ENCODE results near the gene WDPCP. TPM values are rescaled to one million over a fixed set of nuclear protein-coding genes. Genes with fewer than 3 reads are reported as not detected.

Gene WDPCP
- total RNA-seq, 3 donors from 2014 or later (not counting 1 experiment from before 2014, with no cell fraction given), result 22.0 to 23.7 (median 22.9) TPM

- H3K36me3 Mint-ChIP-seq, result peaks cover 24% of the 10 kb centered on the region
- H3K36me3 ChIP-seq (ENCODE audit: control insufficient read depth, insufficient read depth, low read length), result no peaks in the 10 kb centered on the region
- 94% methylated on average over 3 of the region's 3 CpGs for WGBS (ENCODE audit: insufficient coverage)
- H3K4me3 Mint-ChIP-seq, result no peak overlapping the region
- no peaks in the 10 kb centered on the region for H3K27me3 ChIP-seq (ENCODE audit: control insufficient read depth, insufficient read depth, low read length)
- peaks cover 7 to 17% of the 10 kb centered on the region in 2 donors for H3K9me3 Mint-ChIP-seq
- H3K27ac Mint-ChIP-seq, result no peak overlapping the region
- ATAC-seq, result no peak
- peaks cover 5 to 19% of the 10 kb centered on the region in 2 donors for H3K4me1 Mint-ChIP-seq
- DNase-seq, result no peak
- no peaks in the 10 kb centered on the region for H3K9me3 ChIP-seq (ENCODE audit: control insufficient read depth, insufficient read depth, low read length)
- no peaks in the 10 kb centered on the region for H3K27me3 Mint-ChIP-seq (ENCODE audit: low read depth in 2 of 2)
- intact Hi-C loops (cut with micrococcal nuclease), result no loop called here
- H3K4me3 ChIP-seq (ENCODE audit: low read length), result no peak overlapping the region
- no peak overlapping the region for H3K27ac ChIP-seq (ENCODE audit: low read length)
- TF ChIP-seq CTCF (IDR thresholded peaks at IDR 0.05), result no peak
- no peaks in the 10 kb centered on the region for H3K4me1 ChIP-seq (ENCODE audit: control insufficient read depth, insufficient read depth, low read length)
Observed at GRCh38 chr2:63555931-63556330, 32.3 kb downstream of the WDPCP start.

- DNase-seq (no peak), ATAC-seq (no peak)
- intact Hi-C loops (cut with micrococcal nuclease), result no loop called here
- WGBS (ENCODE audit: insufficient coverage), result 97% methylated on average over 7 of the region's 7 CpGs
- H3K27me3 Mint-ChIP-seq (ENCODE audit: low read depth in 2 of 2), result no peaks in the 10 kb centered on the region
- TF ChIP-seq CTCF (IDR thresholded peaks at IDR 0.05), result no peak
- H3K9me3 Mint-ChIP-seq, result peaks cover 5 to 17% of the 10 kb centered on the region in 2 donors
- no peak overlapping the region for H3K4me3 Mint-ChIP-seq
- Histone ChIP-seq H3K27ac (ENCODE audit: low read length) (no peak overlapping the region), H3K9me3 (ENCODE audit: control insufficient read depth, insufficient read depth, low read length) (no peaks in the 10 kb centered on the region), H3K36me3 (ENCODE audit: control insufficient read depth, insufficient read depth, low read length) (no peaks in the 10 kb centered on the region), H3K4me3 (ENCODE audit: low read length) (no peak overlapping the region), H3K27me3 (ENCODE audit: control insufficient read depth, insufficient read depth, low read length) (no peaks in the 10 kb centered on the region), H3K4me1 (ENCODE audit: control insufficient read depth, insufficient read depth, low read length) (no peaks in the 10 kb centered on the region)
- peaks cover 24% of the 10 kb centered on the region for H3K36me3 Mint-ChIP-seq
- H3K27ac Mint-ChIP-seq, result no peak overlapping the region
- H3K4me1 Mint-ChIP-seq, result peaks cover 9 to 25% of the 10 kb centered on the region in 2 donors
Observed at GRCh38 chr2:63555299-63555698, 33.0 kb downstream of the WDPCP start.

DNA sequence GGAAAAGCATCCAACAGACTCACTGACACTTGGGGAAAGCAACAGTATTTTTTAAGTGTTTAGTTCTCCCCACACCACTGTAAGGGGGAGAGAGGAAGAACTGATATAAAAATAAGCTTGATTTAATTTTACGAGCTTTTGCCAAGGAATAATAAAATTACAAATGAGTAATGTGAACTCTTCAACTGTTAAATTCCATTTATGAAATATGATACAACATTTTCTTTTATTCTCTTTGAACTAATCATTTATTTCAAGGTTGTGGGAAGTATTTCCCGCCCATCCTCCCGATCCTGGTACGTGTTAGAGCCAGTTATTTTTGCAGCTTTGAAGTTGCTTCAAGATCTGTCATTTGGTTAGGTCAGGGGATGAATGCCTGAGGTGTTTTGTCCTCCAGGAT is 35.2 kb downstream of the WDPCP start:
- ATAC-seq (no peak), DNase-seq (no peak)
- intact Hi-C loops (cut with micrococcal nuclease), result no loop called here
- Histone ChIP-seq H3K4me1 (ENCODE audit: control insufficient read depth, insufficient read depth, low read length) (no peaks in the 10 kb centered on the region), H3K27me3 (ENCODE audit: control insufficient read depth, insufficient read depth, low read length) (no peaks in the 10 kb centered on the region), H3K36me3 (ENCODE audit: control insufficient read depth, insufficient read depth, low read length) (no peaks in the 10 kb centered on the region), H3K9me3 (ENCODE audit: control insufficient read depth, insufficient read depth, low read length) (no peaks in the 10 kb centered on the region), H3K4me3 (ENCODE audit: low read length) (no peak overlapping the region), H3K27ac (ENCODE audit: low read length) (no peak overlapping the region)
- TF ChIP-seq CTCF (IDR thresholded peaks at IDR 0.05), result no peak
- Mint-ChIP-seq H3K27me3 (ENCODE audit: low read depth in 2 of 2) (no peaks in the 10 kb centered on the region), H3K36me3 (peaks cover 10% of the 10 kb centered on the region), H3K9me3 (peaks cover 3 to 10% of the 10 kb centered on the region in 2 donors), H3K4me3 (no peak overlapping the region), H3K27ac (no peak overlapping the region), H3K4me1 (peaks cover 13 to 31% of the 10 kb centered on the region in 2 donors)
- 100% methylated on average over 3 of the region's 4 CpGs for WGBS (ENCODE audit: insufficient coverage)

DNA sequence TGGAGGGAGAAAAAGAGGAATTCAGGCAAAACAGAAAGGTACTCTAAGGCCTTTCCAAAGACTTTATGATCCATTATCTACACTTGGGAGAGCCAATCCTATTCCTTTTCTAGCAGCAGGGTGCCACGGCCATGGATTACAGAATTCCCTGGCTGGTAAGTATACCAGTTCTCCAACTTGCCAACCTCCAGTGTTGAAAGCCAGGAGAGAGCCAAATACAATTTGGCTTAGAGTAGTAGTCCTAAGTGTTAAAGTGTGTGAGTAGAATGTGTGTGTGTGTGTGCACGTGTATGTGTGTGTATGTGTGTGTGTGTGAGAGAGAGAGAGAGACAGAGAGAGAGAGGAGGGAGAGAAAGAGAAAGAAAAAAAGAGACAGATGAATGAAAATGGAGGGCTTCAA is 43.3 kb downstream of the WDPCP start:
- no peaks in the 10 kb centered on the region for H3K27me3 ChIP-seq (ENCODE audit: control insufficient read depth, insufficient read depth, low read length)
- Mint-ChIP-seq H3K9me3 (no peaks in the 10 kb centered on the region), H3K4me1 (peaks cover 2 to 4% of the 10 kb centered on the region in 2 donors), H3K36me3 (no peaks in the 10 kb centered on the region), H3K27ac (no peak overlapping the region), H3K27me3 (ENCODE audit: low read depth in 2 of 2) (no peaks in the 10 kb centered on the region), H3K4me3 (no peak overlapping the region)
- no peak overlapping the region for H3K27ac ChIP-seq (ENCODE audit: low read length)
- TF ChIP-seq CTCF (IDR thresholded peaks at IDR 0.05), result no peak
- no peaks in the 10 kb centered on the region for H3K4me1 ChIP-seq (ENCODE audit: control insufficient read depth, insufficient read depth, low read length)
- intact Hi-C loops (cut with micrococcal nuclease), result loop anchor here (10.0 kb wide), 1 partner anchor 1090 kb away; no protein-coding TSS in a partner anchor
- ATAC-seq, result no peak
- 86% methylated on average over 2 of the region's 2 CpGs for WGBS (ENCODE audit: insufficient coverage)
- H3K9me3 ChIP-seq (ENCODE audit: control insufficient read depth, insufficient read depth, low read length), result no peaks in the 10 kb centered on the region
- no peak for DNase-seq
- no peak overlapping the region for H3K4me3 ChIP-seq (ENCODE audit: low read length)
- no peaks in the 10 kb centered on the region for H3K36me3 ChIP-seq (ENCODE audit: control insufficient read depth, insufficient read depth, low read length)
